PC-9 (cell line): ENCODE measurements around the gene ISOC1.

Experiments used
- CTCF ChIP-seq: fragments of 200-600 bp; sonication (generic); conservative IDR thresholded peaks from 2 replicates; pipeline ENCODE4 v1.6.1; 2017; ENCODE audit warnings: mixed run types, antibody characterized with exemption, mild to moderate bottlenecking, moderate library complexity
- EZH2 ChIP-seq: fragments of 200-600 bp; sonication (generic); IDR thresholded peaks from 2 replicates; pipeline ENCODE4 v1.8.0; 2017; ENCODE audit warnings: antibody characterized with exemption, low read depth

- TF ChIP-seq CTCF (no peak), EZH2 (no peak)
Observed at GRCh38 chr5:129061849-129062248, 32.7 kb upstream of the ISOC1 start.
